SW 1271 (cell line): ENCODE measurements around the gene PPIP5K2.
A peak's percentile ranks its signal among the peaks of the same experiment; 100 is the strongest.

Experiments
- DNase-seq, 2 experiments: peaks; one replicate each; lab custom pipeline; 2025; lab: John Stamatoyannopoulos, UW

Gene PPIP5K2

DNA sequence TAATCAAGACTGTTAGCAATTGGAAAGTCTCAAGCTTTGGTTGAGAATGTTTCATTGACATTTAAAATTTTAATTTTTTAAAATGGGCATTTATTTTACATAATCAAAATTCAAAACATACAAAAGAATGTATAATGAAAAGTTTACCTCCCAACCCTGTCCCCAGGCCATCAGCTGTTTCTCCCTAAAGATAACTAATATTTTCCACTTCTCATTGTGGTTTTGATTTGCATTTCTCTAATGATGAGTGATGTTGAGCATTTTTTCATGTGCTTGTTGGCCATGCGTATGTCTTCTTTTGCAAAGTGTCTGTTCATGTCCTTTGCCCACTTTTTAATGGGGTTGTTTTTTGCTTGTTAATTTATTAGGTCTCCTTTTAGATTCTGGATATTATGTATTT is 127.0 kb downstream of the PPIP5K2 start:
- no peak for DNase-seq

DNA sequence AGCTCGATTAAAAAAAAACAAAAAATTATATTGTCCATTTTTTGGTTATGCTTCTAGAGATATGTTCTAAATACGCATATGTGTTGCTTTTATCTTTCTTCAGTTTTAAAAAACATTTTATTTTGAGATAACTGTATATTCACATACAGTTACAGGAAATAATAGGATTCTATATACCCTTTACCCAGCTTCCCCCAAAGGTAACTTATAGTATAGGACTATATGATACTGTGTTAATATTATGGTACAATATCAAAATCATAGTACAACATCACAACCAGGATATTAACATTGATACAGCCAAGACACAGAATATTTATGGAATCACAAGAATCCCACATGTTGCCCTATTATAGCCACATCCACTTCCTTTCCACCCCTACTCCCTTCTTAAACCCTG is 129.0 kb downstream of the PPIP5K2 start:
- DNase-seq = no peak

DNA sequence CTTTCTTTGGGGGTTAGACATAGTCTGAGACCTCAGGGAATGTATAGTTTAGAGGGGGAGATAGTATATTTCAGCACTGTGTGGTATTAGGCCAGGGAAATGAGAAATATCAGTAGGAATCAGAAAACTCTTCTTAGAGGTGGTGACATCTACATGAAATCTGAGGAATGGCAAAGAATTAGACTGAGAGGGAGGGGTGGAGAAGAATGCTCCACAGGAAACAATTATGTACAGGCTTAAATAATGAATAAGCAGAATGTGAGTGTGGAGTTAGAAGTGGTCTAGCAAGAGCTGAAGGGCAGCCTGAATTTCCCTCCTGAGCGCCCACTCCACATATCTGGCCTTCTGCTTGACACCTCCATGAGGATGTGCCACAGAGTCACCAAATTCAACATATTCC is 134.8 kb downstream of the PPIP5K2 start:
- no peak for DNase-seq

DNA sequence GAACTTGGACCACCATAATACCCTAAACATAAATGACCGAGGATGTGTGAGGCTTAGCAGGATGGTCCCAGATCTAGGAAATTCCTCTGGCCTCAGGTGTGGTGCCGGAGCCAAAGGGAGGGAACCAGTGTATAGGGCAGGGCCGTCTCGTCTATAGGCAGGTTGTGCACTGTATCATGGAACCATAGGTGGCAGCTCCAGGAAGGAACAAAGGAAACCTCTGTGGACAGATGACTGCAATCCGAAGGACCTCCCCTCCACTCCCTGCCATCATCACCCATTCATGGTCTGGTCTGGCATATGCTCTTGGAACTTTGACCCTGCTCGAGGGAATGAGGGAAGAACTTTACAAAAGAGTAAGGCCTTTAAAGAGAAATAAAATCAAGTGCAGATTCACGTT is 135.6 kb downstream of the PPIP5K2 start:
- DNase-seq = no peak

DNA sequence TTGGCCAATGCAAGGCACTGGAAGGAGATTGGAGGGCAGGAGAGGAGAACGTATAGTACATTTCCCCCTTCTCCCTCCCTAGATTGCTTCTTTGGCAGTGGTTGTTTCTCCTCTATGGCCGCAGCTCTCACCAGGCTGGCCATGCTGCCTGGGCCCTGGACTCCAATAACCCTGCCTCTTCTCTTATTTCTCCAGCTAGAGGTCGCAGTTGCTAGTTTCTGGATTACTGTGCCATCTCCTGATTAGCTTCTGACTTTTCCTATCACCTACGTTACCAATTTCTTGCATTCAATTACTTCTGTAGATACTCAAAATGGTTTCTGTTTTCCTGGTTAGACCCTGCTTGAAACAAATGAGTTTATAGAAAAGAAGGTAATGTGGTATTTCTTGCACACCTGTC is 136.1 kb downstream of the PPIP5K2 start:
- no peak for DNase-seq

DNA sequence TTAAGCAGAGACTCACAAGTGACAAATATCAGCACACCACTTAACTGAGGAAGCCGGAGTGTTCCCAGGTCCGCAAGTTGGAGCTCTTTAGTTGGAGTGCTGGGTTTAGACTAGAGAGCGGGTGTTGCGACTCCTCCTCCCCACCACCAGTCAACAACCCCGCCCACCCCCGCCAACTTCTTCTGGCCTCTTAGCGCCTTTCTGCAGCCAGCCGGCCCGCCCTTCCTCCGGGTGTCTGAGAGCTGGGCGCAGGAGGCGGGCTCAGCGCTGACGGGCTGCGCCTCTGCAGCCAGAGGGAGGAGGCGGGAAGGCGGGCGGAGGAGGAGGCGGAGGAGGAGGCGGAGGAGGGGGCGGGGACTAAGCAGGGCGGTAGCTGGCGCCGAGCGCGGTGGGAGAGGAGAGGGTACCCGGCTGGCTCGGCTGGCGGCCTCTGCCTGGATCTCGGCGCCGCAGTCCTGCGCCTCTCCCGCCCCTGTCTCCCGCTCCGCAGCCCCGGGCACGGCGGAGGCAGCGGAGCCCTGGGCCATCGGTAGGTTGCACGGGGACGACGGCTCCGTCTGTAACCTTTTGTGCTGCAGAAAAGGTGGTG is 138.4 kb downstream of the PPIP5K2 start, which contains the start of gene MACIR:
Gene MACIR, plus strand, starts transcription at position 396 of the 589 bp plus-strand sequence. CDS start 17,157 bp downstream, outside the sequence.
- peak; percentile 94 to 99 for DNase-seq

DNA sequence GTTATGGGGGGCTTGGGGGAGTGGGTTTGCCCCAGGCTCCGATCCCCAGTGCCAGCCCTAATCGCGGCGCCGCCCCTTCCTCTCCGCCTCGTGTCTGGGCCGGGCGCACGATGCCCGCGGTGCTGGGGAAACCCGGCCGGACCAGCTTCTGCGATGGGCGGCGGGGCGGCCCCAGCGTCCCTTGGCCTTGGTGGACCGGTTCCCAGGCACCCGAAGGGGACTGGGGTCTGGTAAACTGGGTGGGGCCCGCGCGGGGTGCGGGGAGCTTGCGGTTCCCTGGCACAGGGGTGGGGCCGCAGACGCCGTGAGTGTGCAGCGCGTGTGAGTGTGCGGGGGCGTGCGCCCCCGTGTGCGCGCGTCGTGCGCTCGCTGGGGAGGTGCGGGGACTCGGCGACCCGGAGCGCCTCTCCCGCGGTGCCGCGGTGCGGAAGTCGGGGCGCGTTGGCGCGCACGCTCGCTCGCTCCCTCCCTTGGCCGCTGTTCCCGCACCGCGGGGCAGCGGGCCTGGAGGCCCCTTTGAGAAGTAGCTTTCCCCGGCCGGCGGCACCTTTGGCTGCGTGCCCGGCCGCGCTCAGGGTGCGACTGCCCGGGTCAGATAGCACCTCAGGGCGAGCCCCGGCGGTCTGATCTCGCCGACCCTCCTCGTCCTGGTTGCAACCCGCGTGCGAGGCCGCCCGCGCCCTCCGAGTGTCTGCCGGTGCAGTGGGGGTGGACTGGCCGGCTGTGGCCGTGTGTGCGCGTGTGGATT is 139.0 kb downstream of the PPIP5K2 start:
- peak in 1 of 2 experiments; percentile 79 for DNase-seq

DNA sequence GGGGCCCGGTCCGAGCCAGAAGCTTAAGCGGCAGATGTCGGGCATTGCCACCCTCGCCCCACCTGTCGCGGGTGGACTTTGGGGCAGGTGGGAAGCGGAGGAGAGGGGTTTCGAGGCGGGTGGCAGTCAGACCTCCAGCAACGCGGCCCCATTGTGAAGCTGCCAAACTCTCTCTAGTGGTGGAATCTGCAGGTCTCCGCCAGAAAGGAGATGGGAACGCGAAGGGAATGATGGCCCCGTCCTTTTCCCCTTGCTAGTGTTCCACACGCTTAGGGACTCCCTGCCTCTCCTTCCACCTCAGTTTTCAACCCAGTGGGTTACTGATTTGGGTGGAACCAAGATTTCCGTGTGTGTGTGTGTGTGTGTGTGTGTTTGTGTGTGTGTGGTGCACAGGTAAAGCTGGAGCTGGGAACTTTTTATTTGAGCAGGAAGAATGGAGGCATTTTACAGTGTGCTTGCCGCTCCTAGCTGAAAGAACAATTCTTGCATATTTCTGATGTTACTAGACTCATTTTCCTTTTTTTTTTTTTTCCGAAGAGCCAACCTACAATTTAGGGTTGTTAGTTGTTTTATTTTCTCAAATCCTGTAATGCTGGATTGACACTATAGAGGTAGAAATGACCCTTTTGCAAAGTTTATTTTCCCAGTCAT is 139.7 kb downstream of the PPIP5K2 start:
- peak in 1 of 2 experiments; percentile 70 for DNase-seq

DNA sequence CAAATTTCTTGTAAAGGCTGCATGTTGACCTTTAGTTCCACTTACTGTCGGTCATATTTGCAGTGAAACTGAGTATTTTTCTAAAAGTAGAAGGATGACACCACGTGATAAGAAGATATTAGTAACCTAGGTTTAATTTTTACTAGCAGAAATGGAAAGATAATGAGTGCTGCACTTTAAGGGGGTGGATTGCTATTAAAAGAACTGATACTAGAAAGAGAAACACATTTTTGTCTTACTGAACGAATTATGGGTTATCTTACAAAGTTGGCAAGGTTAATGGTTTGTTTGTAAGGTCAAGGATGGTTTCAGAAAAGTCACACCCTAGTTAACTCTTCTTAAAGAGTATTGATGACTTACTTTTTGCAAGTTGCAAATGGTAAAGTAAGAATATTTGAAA is 140.8 kb downstream of the PPIP5K2 start:
- DNase-seq = no peak
